Measurements from ENCODE around the gene EPAS1. TPM values are rescaled to one million over a fixed set of nuclear protein-coding genes. Genes with fewer than 3 reads are reported as not detected.

The EPAS1 gene
- total and polyA plus RNA-seq, 2 of the 13 experiments (the other 11 are each of a cell fraction or from before 2014, with no cell fraction given), result 47.1 to 182 TPM

GRCh38 chr2:46394649-46395510 is 97.7 kb downstream of the EPAS1 start (continued):
- TF ChIP-seq ZBTB40 (IDR thresholded peaks at IDR 0.05), result no peak
- no peak; the same call in 1 of the 2 replicates for TF ChIP-seq ZBTB40 (CRISPR knock-in tag; IDR thresholded peaks at IDR 0.05)
- no peak; the same call in 1 of the 2 replicates for TF ChIP-seq MTA1 (CRISPR knock-in tag; IDR thresholded peaks at IDR 0.05; ENCODE audit: borderline replicate concordance)
- no peak for TF ChIP-seq ZHX2 (IDR thresholded peaks at IDR 0.05; ENCODE audit: low read depth)
- no peak for TF ChIP-seq ZHX2 (CRISPR knock-in tag; IDR thresholded peaks at IDR 0.05; ENCODE audit: borderline replicate concordance)
- TF ChIP-seq AKNA (CRISPR knock-in tag; IDR thresholded peaks at IDR 0.05; ENCODE audit: borderline replicate concordance), result no peak
